ENCODE measurements around the gene NRCAM.
"Not testable (repeated sequence)": the region's sequence is repeated elsewhere in the genome, so short reads cannot be mapped to it uniquely, and the experiment has no call there.

NRCAM gene

GRCh38 chr7:108345710-108346336 is 110.4 kb downstream of the NRCAM start:
- DNase-seq (ENCODE audit: low read depth, low spot score) = no peak

- no peak for DNase-seq (ENCODE audit: low read depth, low spot score)
Measured at GRCh38 chr7:108340856-108341411, 115.3 kb downstream of the NRCAM start.

GRCh38 chr7:108340406-108340805 is 115.8 kb downstream of the NRCAM start:
- DNase-seq (ENCODE audit: low read depth, low spot score) = not testable (repeated sequence)

GRCh38 chr7:108335269-108335918 is 120.8 kb downstream of the NRCAM start:
- no peak for DNase-seq (ENCODE audit: low read depth, low spot score)

GRCh38 chr7:108332937-108333336 is 123.3 kb downstream of the NRCAM start:
- DNase-seq (ENCODE audit: low read depth, low spot score) = no peak

- DNase-seq (ENCODE audit: low read depth, low spot score) = no peak
Measured at GRCh38 chr7:108331971-108332370, 124.3 kb downstream of the NRCAM start.

GRCh38 chr7:108330227-108330626 is 126.0 kb downstream of the NRCAM start:
- DNase-seq (ENCODE audit: low read depth, low spot score) = no peak

- DNase-seq (ENCODE audit: low read depth, low spot score) = no peak
Measured at GRCh38 chr7:108329514-108329913, 126.7 kb downstream of the NRCAM start.

GRCh38 chr7:108328174-108328651 is 128.0 kb downstream of the NRCAM start:
- no peak for DNase-seq (ENCODE audit: low read depth, low spot score)

- DNase-seq (ENCODE audit: low read depth, low spot score) = no peak
Measured at GRCh38 chr7:108327353-108327752, 128.9 kb downstream of the NRCAM start.

- DNase-seq (ENCODE audit: low read depth, low spot score) = no peak
Measured at GRCh38 chr7:108326938-108327337, 129.3 kb downstream of the NRCAM start.

- no peak for DNase-seq (ENCODE audit: low read depth, low spot score)
Measured at GRCh38 chr7:108324053-108325038, 131.9 kb downstream of the NRCAM start.

GRCh38 chr7:108322925-108323832 is 133.1 kb downstream of the NRCAM start:
- DNase-seq (ENCODE audit: low read depth, low spot score) = no peak

- DNase-seq (ENCODE audit: low read depth, low spot score) = no peak
Measured at GRCh38 chr7:108322046-108322445, 134.2 kb downstream of the NRCAM start.

GRCh38 chr7:108321359-108321758 is 134.9 kb downstream of the NRCAM start:
- DNase-seq (ENCODE audit: low read depth, low spot score) = no peak

GRCh38 chr7:108316708-108317107 is 139.5 kb downstream of the NRCAM start:
- no peak for DNase-seq (ENCODE audit: low read depth, low spot score)

- no peak for DNase-seq (ENCODE audit: low read depth, low spot score)
Measured at GRCh38 chr7:108314551-108314950, 141.7 kb downstream of the NRCAM start.

- DNase-seq (ENCODE audit: low read depth, low spot score) = no peak
Measured at GRCh38 chr7:108314049-108314448, 142.2 kb downstream of the NRCAM start.

- DNase-seq (ENCODE audit: low read depth, low spot score) = no peak
Measured at GRCh38 chr7:108313086-108313485, 143.2 kb downstream of the NRCAM start.

- DNase-seq (ENCODE audit: low read depth, low spot score) = no peak
Measured at GRCh38 chr7:108311446-108312168, 144.6 kb downstream of the NRCAM start.

All from activated CD4-positive, CD25-positive, alpha-beta regulatory T cell treated with anti-CD3 and anti-CD28 coated beads, Interleukin-2, amount 50 U/mL, for 16 hours (primary cell).